Adrenal gland (tissue), 5 donors: Measurements from ENCODE around the gene CIAPIN1.

ENCODE experiments used
- CTCF ChIP-seq, 6 experiments: fragments of 450-650 bp in 4 of 6; fragments of 200-600 bp in 2 of 6; sonication (generic) in 1 of 6; IDR thresholded peaks; 1 replicate in 5 of 6; 2 replicates in 1 of 6; pipeline versions ENCODE4 v1.5.1 to v1.8.0; 2016 to 2021; ENCODE audit warnings: antibody characterized with exemption in 6 of 6, mild to moderate bottlenecking in 2 of 6, moderate library complexity in 1 of 6
- POLR2A ChIP-seq, 2 donors: fragments of 450-650 bp; IDR thresholded peaks; one replicate each; pipeline ENCODE4 v1.6.1; 2017; ENCODE audit warnings: antibody characterized with exemption in 2 of 2, mild to moderate bottlenecking in 2 of 2, moderate library complexity in 1 of 2
- donor health status: DM: no; HTN: no; CAD: no.

- TF ChIP-seq CTCF (IDR thresholded peaks at IDR 0.05) (no peak), POLR2A (IDR thresholded peaks at IDR 0.05) (no peak)
These were observed 19.4 kb downstream of the CIAPIN1 start for GRCh38 chr16:57427824-57428223.
